ENCODE results near the gene MBD1.

DNA sequence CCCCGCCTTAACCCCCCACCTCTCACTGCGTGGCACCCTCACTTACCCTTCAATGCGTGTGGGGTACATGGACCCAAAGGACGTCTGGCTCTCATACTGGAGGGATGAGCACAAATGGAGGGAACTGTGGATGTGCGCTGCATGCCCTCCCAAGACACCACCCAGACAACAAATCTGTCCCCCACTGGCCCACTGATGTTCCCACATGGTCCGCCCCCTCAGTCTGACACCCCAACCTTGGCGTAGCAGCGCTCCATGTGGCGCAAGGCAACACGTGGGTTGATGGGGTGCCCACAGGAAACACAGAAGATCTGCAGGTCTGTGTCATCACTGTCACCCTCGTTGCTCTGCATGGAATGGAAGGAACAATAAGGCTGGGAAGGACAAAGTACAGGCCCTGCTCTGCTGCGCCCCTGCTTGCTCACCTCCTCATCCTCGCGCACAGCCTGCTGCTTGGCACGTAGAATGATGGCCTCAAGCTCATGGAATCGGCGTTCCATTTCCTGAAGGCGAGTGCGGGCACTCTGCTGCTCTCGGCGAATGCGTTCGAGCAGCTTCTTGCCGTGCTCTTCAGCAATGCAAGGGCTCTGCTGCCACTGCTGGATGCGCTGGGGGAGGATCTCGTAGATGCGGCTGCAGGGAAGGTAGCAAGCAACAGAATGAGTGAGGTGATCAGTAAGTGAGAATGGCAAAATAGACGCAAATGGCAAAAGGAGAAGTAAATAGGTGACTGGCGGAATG, 2.3 kb upstream of the MBD1 start:
- no peak for TF ChIP-seq POLR2AphosphoS5 (IDR thresholded peaks at IDR 0.05; ENCODE audit: borderline replicate concordance, low read depth, low read length)
- TF ChIP-seq EZH2 (IDR thresholded peaks at IDR 0.05): no peak
- TF ChIP-seq FOXP2 (optimal IDR thresholded peaks at IDR 0.05; ENCODE audit: control extremely low read depth, extremely low read length, insufficient read depth): no peak

Data from SK-N-MC (cell line).